Prostate gland (tissue), 2 donors: ENCODE data around the gene SCG5.
"Not testable (repeated sequence)": the region's sequence is repeated elsewhere in the genome, so short reads cannot be mapped to it uniquely, and the experiment has no call there.

Experiments
- CTCF ChIP-seq, 4 experiments: fragments of 200-600 bp in 2 of 4; fragments of 450-650 bp in 2 of 4; sonication (generic) in 2 of 4; IDR thresholded peaks; 1 replicate in 3 of 4; 2 replicates in 1 of 4; pipeline ENCODE4 v1.5.1; 2016 to 2019; ENCODE audit warnings: antibody characterized with exemption in 4 of 4, mild to moderate bottlenecking in 2 of 4, moderate library complexity in 2 of 4
- POLR2A ChIP-seq: fragments of 450-650 bp; IDR thresholded peaks from one replicate; pipeline ENCODE4 v1.6.1; 2016; ENCODE audit warnings: antibody characterized with exemption, mild to moderate bottlenecking
- POLR2AphosphoS5 ChIP-seq: sonication (generic); formaldehyde crosslinking; IDR thresholded peaks from one replicate; pipeline ENCODE4 v1.6.1; 2017; ENCODE audit warnings: antibody characterized with exemption

GRCh38 chr15:32610719-32611118 is 30.8 kb upstream of the SCG5 start:
- TF ChIP-seq CTCF (IDR thresholded peaks at IDR 0.05); POLR2A; POLR2AphosphoS5: not testable (repeated sequence)
